Fibroblast of lung (primary cell): ENCODE results near the gene SVIP. TPM values are rescaled to one million over a fixed set of nuclear protein-coding genes. Genes with fewer than 3 reads are reported as not detected.

ENCODE experiments used
- DNase-seq, 2 donors: peaks; one replicate each; pipeline versions ENCODE4 v3.0.0 to v3.0.0-alpha.2; 2010; ENCODE audit warnings: low read depth in 2 of 2
- H2AFZ ChIP-seq: 2 replicates; pipeline ENCODE4 v1.5.1; 2012; ENCODE audit warnings: low read length, control low read depth, inconsistent platforms
- H3K27ac ChIP-seq: 2 replicates; pipeline ENCODE4 v1.5.1; 2011; ENCODE audit warnings: low read length, control low read depth; ENCODE audit not compliant: insufficient read depth
- H3K27me3 ChIP-seq: 2 replicates; pipeline ENCODE4 v1.5.1; 2011; ENCODE audit warnings: mild to moderate bottlenecking, low read length; ENCODE audit not compliant: control insufficient read depth, insufficient read depth
- H3K36me3 ChIP-seq: 2 replicates; pipeline ENCODE4 v1.5.1; 2011; ENCODE audit warnings: low read length; ENCODE audit not compliant: control insufficient read depth, insufficient read depth
- H3K4me1 ChIP-seq: 2 replicates; pipeline ENCODE4 v1.5.1; 2011; ENCODE audit warnings: low read length; ENCODE audit not compliant: control insufficient read depth, insufficient read depth; ENCODE audit errors: extremely low read depth
- H3K4me2 ChIP-seq: 2 replicates; pipeline ENCODE4 v1.5.1; 2011; ENCODE audit warnings: low read length, control low read depth; ENCODE audit not compliant: insufficient read depth; ENCODE audit errors: extremely low read depth
- H3K4me3 ChIP-seq, 4 experiments: fragments of 200-600 bp in 1 of 4; sonication (generic) in 1 of 4; replicated peaks in 1 of 4; 2 replicates each; pipeline ENCODE4 v1.5.1; 2011 to 2016; ENCODE audit warnings: low read length in 4 of 4, low read depth in 3 of 4, mild to moderate bottlenecking in 3 of 4, control low read depth in 2 of 4, inconsistent platforms in 1 of 4, mixed read lengths in 1 of 4; ENCODE audit not compliant: insufficient read depth in 1 of 4; ENCODE audit errors: control extremely low read depth in 1 of 4
- H3K79me2 ChIP-seq: 2 replicates; pipeline ENCODE4 v1.5.1; 2012; ENCODE audit warnings: mild to moderate bottlenecking, low read length, inconsistent platforms; ENCODE audit not compliant: control insufficient read depth, insufficient read depth
- H3K9ac ChIP-seq: 2 replicates; pipeline ENCODE4 v1.5.1; 2011; ENCODE audit warnings: mild to moderate bottlenecking, low read length, control low read depth; ENCODE audit not compliant: insufficient read depth
- H3K9me3 ChIP-seq: 2 replicates; pipeline ENCODE4 v1.5.1; 2012; ENCODE audit warnings: low read depth, low read length; ENCODE audit not compliant: control insufficient read depth, insufficient read depth
- H4K20me1 ChIP-seq: 2 replicates; pipeline ENCODE4 v1.5.1; 2011; ENCODE audit warnings: low read length; ENCODE audit not compliant: control insufficient read depth, insufficient read depth; ENCODE audit errors: extremely low read depth
- CTCF ChIP-seq, 2 donors: IDR thresholded peaks in 1 of 2; conservative IDR thresholded peaks in 1 of 2; 1 replicate in 1 of 2; 2 replicates in 1 of 2; pipeline ENCODE4 v1.5.1; 2011 to 2012; ENCODE audit warnings: low read length in 2 of 2, control low read depth in 1 of 2, inconsistent platforms in 1 of 2, low read depth in 1 of 2, mild to moderate bottlenecking in 1 of 2
- EZH2 ChIP-seq: IDR thresholded peaks from 2 replicates; pipeline ENCODE4 v1.5.1; 2012; ENCODE audit warnings: low read length, control low read depth, mild to moderate bottlenecking; ENCODE audit errors: missing control alignments
- polyA plus RNA-seq, 2 donors: library from polyadenylated mRNA; depleted of rRNA in 1 of 2; stranded (reverse) in 1 of 2; unstranded in 1 of 2; fragments of >200 nt; gene quantifications; 2 replicates each; pipeline ENCODE4 v1.2.1, GENCODE V29; 2011 to 2012; ENCODE audit warnings: missing spikeins in 1 of 2
- total RNA-seq: library from RNA; depleted of rRNA; stranded (reverse); fragments of >200 nt; gene quantifications from 2 replicates; pipeline ENCODE4 v1.2.1, GENCODE V29; 2014

SVIP gene
- total and polyA plus RNA-seq, 2 donors (not counting 1 experiment from before 2014, with no cell fraction given): 5.3 to 6.0 TPM

GRCh38 chr11:22795914-22796313 lies 33.7 kb downstream of the SVIP start:
- Histone ChIP-seq H2AFZ (no peak overlapping the region), H3K79me2 (no peaks in the 10 kb centered on the region), H3K36me3 (no peaks in the 10 kb centered on the region), H4K20me1 (no peaks in the 10 kb centered on the region), H3K4me3 (no peak overlapping the region), H3K27ac (no peak overlapping the region), H3K9ac (no peak overlapping the region), H3K4me1 (no peaks in the 10 kb centered on the region), H3K4me2 (no peak overlapping the region), H3K9me3 (no peaks in the 10 kb centered on the region), H3K27me3 (no peaks in the 10 kb centered on the region)
- TF ChIP-seq EZH2: no peak
- TF ChIP-seq CTCF (conservative IDR thresholded peaks at IDR 0.05 in 1 of 2, IDR thresholded peaks at IDR 0.05 in 1 of 2; ENCODE audit: low read depth in 1 of 2, low read length in 2 of 2): no peak
- DNase-seq: no peak

- peak; percentile 45 to 82 for DNase-seq
- Histone ChIP-seq H3K4me2 (no peak overlapping the region), H2AFZ (no peak overlapping the region), H3K9me3 (no peaks in the 10 kb centered on the region), H3K36me3 (no peaks in the 10 kb centered on the region), H3K4me1 (no peaks in the 10 kb centered on the region), H4K20me1 (no peaks in the 10 kb centered on the region), H3K27me3 (no peaks in the 10 kb centered on the region), H3K9ac (no peak overlapping the region), H3K4me3 (no peak overlapping the region), H3K79me2 (no peaks in the 10 kb centered on the region), H3K27ac (no peak overlapping the region)
- no peak for TF ChIP-seq EZH2
- no peak for TF ChIP-seq CTCF (conservative IDR thresholded peaks at IDR 0.05 in 1 of 2, IDR thresholded peaks at IDR 0.05 in 1 of 2; ENCODE audit: low read depth in 1 of 2, low read length in 2 of 2)
Measured at GRCh38 chr11:22792497-22792896, 37.1 kb downstream of the SVIP start.

GRCh38 chr11:22787551-22788162 lies 41.9 kb downstream of the SVIP start:
- Histone ChIP-seq H3K9ac (no peak overlapping the region), H2AFZ (no peak overlapping the region), H3K4me3 (no peak overlapping the region), H4K20me1 (no peaks in the 10 kb centered on the region), H3K27me3 (no peaks in the 10 kb centered on the region), H3K36me3 (no peaks in the 10 kb centered on the region), H3K4me1 (no peaks in the 10 kb centered on the region), H3K79me2 (no peaks in the 10 kb centered on the region), H3K4me2 (no peak overlapping the region), H3K9me3 (no peaks in the 10 kb centered on the region), H3K27ac (no peak overlapping the region)
- TF ChIP-seq EZH2: no peak
- TF ChIP-seq CTCF (conservative IDR thresholded peaks at IDR 0.05 in 1 of 2, IDR thresholded peaks at IDR 0.05 in 1 of 2; ENCODE audit: low read depth in 1 of 2, low read length in 2 of 2): peak; percentile 74 to 75
- DNase-seq: peak; percentile 30 to 53
